Prostate gland (tissue), 2 donors: ENCODE data around the gene MYH6. TPM values are rescaled to one million over a fixed set of nuclear protein-coding genes. Genes with fewer than 3 reads are reported as not detected.

Source experiments
- DNase-seq: peaks from one replicate; pipeline ENCODE4 v3.0.0-alpha.2; 2019; ENCODE audit warnings: low spot score
- H3K27ac ChIP-seq, 2 donors: fragments of 200-600 bp; sonication (generic); 2 replicates each; pipeline ENCODE4 v1.5.1; 2017 to 2019
- H3K27me3 ChIP-seq: fragments of 200-600 bp; sonication (generic); replicated peaks from 2 replicates; pipeline ENCODE4 v1.5.1; 2019; ENCODE audit not compliant: insufficient read depth
- H3K36me3 ChIP-seq, 2 donors: fragments of 200-600 bp; sonication (generic); 1 replicate in 1 of 2; 2 replicates in 1 of 2; pipeline versions ENCODE4 v1.5.1 to v1.8.1; 2017 to 2019
- H3K4me1 ChIP-seq: fragments of 200-600 bp; sonication (generic); replicated peaks from 2 replicates; pipeline ENCODE4 v1.5.1; 2019
- H3K4me3 ChIP-seq, 2 donors: fragments of 200-600 bp; sonication (generic); 2 replicates each; pipeline ENCODE4 v1.5.1; 2017 to 2019
- H3K9me3 ChIP-seq: fragments of 200-600 bp; sonication (generic); 2 replicates; pipeline ENCODE4 v1.5.1; 2017
- POLR2A ChIP-seq: fragments of 450-650 bp; IDR thresholded peaks from one replicate; pipeline ENCODE4 v1.6.1; 2016; ENCODE audit warnings: antibody characterized with exemption, mild to moderate bottlenecking
- POLR2AphosphoS5 ChIP-seq: sonication (generic); formaldehyde crosslinking; IDR thresholded peaks from one replicate; pipeline ENCODE4 v1.6.1; 2017; ENCODE audit warnings: antibody characterized with exemption
- WGBS: methylation state at CpG from one replicate; pipeline ENCODE4 v1.1.5; 2018; 5-methylcytosine and 5-hydroxymethylcytosine counted together
- intact Hi-C: fragments of 100-400 bp; cut with DNase I; formaldehyde crosslinking; loops from one replicate; pipeline ENCODE4 v1.14.2; 2022
- total RNA-seq, 2 donors: library from RNA; depleted of rRNA; stranded (reverse); fragments of >200 nt; gene quantifications; one replicate each; pipeline ENCODE4 v1.1.0, GENCODE V29; 2016
- TF ChIP-seq, protein P1 (sequence below), 4 experiments: fragments of 200-600 bp in 2 of 4; fragments of 450-650 bp in 2 of 4; sonication (generic) in 2 of 4; IDR thresholded peaks; 1 replicate in 3 of 4; 2 replicates in 1 of 4; pipeline ENCODE4 v1.5.1; 2016 to 2019; ENCODE audit warnings: antibody characterized with exemption in 4 of 4, mild to moderate bottlenecking in 2 of 4, moderate library complexity in 2 of 4

MYH6 gene
- total RNA-seq, 2 donors from 2014 or later: 3.1 TPM; not detected in 1

DNA sequence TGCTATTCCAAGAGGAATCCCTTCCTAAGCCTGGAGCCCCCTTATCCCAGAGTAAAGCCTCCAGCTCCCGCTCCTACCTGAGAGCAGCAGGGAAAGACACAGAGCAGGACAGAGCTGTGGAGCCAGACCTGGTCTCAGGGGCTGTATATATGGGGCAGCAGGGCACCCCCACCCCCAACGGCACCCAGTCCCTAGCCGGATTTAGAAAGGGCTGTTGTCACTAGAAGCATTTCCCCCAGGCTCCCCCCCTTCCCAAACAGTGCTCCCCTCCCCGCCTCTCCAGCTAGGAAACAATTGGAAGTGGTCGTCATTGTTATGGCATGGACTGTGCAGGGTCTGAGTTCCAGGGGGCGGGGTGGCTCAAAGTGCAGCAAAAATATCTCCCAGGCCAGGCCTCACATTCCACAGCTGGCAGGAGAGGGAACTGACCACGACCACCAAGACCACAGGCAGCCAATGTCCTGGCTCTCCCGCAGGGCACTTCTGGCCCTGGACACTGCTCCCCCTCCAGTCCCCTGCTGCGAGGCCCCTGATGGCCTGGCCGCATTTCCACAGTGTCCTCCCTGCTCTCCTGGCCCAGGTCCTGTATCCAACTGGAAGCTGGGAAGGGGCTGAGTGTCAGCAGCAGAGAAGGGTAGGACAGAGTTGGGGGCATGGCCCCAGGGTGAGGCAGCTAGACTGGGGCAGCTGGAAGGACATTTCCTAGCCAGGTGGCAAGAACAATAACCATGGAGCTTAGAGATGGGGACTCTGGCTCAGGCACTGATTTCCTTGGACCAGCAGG, 27.7 kb upstream of the MYH6 start, which contains the start of gene MYH7:
TSS of gene MYH7 (minus strand) at position 118 of the 784 bp plus-strand sequence. CDS start 1,928 bp downstream, outside the sequence.
- no peaks in the 10 kb centered on the region for H3K9me3 ChIP-seq
- 73% methylated on average over 10 of the region's 10 CpGs for WGBS
- no peaks in the 10 kb centered on the region for H3K4me1 ChIP-seq
- intact Hi-C loops: no loop called here
- H3K27me3 ChIP-seq: no peaks in the 10 kb centered on the region
- H3K36me3 ChIP-seq: no peaks in the 10 kb centered on the region
- TF ChIP-seq POLR2AphosphoS5: no peak
- no peak for TF ChIP-seq POLR2A
- TF ChIP-seq, protein P1, sequence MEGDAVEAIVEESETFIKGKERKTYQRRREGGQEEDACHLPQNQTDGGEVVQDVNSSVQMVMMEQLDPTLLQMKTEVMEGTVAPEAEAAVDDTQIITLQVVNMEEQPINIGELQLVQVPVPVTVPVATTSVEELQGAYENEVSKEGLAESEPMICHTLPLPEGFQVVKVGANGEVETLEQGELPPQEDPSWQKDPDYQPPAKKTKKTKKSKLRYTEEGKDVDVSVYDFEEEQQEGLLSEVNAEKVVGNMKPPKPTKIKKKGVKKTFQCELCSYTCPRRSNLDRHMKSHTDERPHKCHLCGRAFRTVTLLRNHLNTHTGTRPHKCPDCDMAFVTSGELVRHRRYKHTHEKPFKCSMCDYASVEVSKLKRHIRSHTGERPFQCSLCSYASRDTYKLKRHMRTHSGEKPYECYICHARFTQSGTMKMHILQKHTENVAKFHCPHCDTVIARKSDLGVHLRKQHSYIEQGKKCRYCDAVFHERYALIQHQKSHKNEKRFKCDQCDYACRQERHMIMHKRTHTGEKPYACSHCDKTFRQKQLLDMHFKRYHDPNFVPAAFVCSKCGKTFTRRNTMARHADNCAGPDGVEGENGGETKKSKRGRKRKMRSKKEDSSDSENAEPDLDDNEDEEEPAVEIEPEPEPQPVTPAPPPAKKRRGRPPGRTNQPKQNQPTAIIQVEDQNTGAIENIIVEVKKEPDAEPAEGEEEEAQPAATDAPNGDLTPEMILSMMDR (IDR thresholded peaks at IDR 0.05): no peak
- no peak within 1 kb of the TSS for H3K4me3 ChIP-seq
- DNase-seq: no peak
- no peak within 1 kb of the TSS for H3K27ac ChIP-seq

DNA sequence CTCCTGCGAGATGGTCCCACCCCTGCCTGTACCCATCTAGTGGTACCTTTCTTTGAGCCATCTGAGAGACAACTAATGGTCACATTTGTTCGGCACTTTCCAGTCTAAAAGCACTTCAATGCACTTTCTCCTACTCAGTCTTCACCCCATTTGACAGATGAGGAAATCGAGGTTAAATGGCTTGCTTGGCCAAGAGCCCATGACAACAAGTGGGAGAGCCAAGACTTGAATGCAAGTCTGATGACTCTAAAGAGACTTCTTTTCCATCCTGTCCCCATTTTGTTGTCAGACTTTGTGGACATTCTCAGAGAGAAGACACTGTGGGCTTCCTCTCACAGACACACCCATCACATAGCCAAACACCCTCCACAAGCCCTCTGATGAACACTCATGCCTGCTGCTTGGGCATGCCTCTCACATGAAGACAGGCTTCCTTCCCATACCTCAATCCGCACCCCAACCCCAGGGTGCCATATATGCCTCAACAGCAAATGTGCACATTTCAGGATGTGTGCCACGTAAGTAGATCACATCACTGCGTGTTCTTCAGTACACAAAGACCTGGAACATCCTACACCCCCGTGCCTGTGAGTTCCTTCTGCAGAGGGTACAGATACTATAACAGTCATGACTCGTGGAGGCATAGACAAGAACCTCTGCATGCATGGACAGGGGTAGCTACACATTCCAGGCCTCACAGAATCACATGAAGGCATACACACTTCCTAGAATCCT, 26.6 kb upstream of the MYH6 start:
- no peaks in the 10 kb centered on the region for H3K4me1 ChIP-seq
- TF ChIP-seq, protein P1 (IDR thresholded peaks at IDR 0.05): no peak
- TF ChIP-seq POLR2A: no peak
- H3K4me3 ChIP-seq: no peak overlapping the region
- no peaks in the 10 kb centered on the region for H3K36me3 ChIP-seq
- H3K27ac ChIP-seq: no peak overlapping the region
- no peaks in the 10 kb centered on the region for H3K9me3 ChIP-seq
- WGBS: 94% methylated on average over 8 of the region's 8 CpGs
- intact Hi-C loops: no loop called here
- no peak for DNase-seq
- H3K27me3 ChIP-seq: no peaks in the 10 kb centered on the region

DNA sequence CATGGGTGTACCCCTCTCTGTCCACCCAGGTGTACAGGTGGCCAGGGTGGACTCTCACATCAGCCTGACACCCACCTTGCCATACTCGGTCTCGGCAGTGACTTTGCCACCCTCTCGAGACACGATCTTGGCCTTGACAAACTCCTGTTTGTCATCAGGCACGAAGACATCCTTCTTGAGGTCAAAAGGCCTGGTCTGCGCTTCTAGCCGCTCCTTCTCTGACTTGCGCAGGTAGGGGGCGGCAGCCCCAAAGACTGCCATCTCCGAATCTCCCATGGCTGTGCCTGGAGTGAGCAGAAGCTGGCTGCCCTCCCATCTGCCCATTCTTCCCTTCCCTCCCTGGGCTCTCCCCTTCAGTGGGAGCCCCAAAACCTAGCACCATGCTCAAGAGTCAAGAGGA, 25.4 kb upstream of the MYH6 start:
- intact Hi-C loops: no loop called here
- H3K4me3 ChIP-seq: no peak overlapping the region
- no peak for DNase-seq
- no peaks in the 10 kb centered on the region for H3K4me1 ChIP-seq
- H3K27me3 ChIP-seq: no peaks in the 10 kb centered on the region
- TF ChIP-seq POLR2AphosphoS5 (no peak), POLR2A (no peak)
- TF ChIP-seq, protein P1 (IDR thresholded peaks at IDR 0.05): no peak
- WGBS: 83% methylated on average over 10 of the region's 10 CpGs
- no peaks in the 10 kb centered on the region for H3K36me3 ChIP-seq
- H3K9me3 ChIP-seq: no peaks in the 10 kb centered on the region
- H3K27ac ChIP-seq: no peak overlapping the region

DNA sequence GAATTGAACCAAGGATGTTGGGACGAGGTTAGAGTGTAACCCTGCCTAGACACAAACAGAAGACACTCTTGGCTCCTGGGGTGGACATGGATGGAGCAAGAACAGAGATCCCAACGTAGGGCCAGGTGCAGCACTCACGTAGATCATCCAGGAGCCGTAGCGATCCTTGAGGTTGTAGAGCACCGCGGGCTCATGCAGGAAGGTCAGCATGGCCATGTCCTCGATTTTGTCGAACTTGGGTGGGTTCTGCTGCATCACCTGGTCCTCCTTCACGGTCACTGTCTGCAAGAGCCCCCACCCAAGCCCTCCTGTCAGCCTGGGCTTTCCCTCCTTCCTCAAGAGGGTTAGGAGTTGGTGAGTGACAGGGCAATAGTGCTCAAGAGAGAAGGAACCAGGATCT, 24.9 kb upstream of the MYH6 start:
- Histone ChIP-seq H3K27me3 (no peaks in the 10 kb centered on the region), H3K9me3 (no peaks in the 10 kb centered on the region), H3K4me3 (no peak overlapping the region), H3K4me1 (no peaks in the 10 kb centered on the region), H3K36me3 (no peaks in the 10 kb centered on the region), H3K27ac (no peak overlapping the region)
- intact Hi-C loops: no loop called here
- TF ChIP-seq POLR2A: no peak
- TF ChIP-seq, protein P1 (IDR thresholded peaks at IDR 0.05): no peak
- no peak for TF ChIP-seq POLR2AphosphoS5
- no peak for DNase-seq
- 92% methylated on average over 10 of the region's 10 CpGs for WGBS
